GM21423 (cell line): ENCODE results near the gene OOSP1.
"Not testable (repeated sequence)": the region's sequence is repeated elsewhere in the genome, so short reads cannot be mapped to it uniquely, and the experiment has no call there.

Experiments
- ATAC-seq: cut with Tn5 transposase; IDR thresholded peaks from one replicate; pipeline ENCODE4 v1.9.1; 2021; ENCODE audit warnings: mild to moderate bottlenecking, moderate library complexity; ENCODE audit not compliant: unreplicated experiment

OOSP1 gene

DNA sequence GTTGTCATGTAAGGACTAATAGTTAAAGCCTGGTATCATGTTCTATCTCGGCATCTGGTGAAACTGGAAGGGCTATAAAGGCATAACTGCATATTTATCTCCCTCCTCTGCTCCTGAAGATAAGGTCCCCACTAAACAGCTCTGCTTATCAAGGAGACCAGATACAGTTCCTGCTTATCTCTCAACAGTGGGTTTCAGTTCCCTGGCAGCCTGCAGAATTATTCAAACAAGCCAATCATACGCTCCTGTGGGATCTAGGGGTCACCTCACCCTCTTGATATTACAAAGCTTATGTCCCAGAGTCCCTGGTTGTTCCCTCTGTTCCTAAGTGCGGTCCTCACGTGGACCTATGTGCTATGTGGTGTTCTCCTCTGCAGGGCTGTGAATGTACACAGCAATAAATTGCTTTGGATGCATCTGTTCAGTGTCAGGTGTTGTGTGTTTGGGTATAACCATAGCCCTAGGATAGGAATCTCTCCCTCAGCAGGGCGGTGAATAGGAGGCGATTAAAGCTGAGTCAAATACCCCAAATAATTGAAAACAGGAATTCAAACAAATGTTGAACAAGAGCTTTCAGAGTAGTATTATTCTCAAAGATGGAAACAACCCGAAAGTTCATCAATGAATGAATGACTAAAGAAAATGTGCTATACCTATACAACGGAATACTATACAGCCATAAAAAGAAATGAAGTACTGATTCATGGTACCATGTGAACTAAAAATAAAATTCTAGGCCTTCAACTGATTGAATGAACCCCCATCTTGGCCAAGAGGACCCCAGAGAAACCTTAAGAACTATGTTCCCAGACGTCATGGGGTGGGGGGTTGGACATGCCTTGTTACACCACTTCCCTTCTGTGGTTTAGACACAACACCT lies 22.5 kb downstream of the OOSP1 start:
- ATAC-seq = no peak

DNA sequence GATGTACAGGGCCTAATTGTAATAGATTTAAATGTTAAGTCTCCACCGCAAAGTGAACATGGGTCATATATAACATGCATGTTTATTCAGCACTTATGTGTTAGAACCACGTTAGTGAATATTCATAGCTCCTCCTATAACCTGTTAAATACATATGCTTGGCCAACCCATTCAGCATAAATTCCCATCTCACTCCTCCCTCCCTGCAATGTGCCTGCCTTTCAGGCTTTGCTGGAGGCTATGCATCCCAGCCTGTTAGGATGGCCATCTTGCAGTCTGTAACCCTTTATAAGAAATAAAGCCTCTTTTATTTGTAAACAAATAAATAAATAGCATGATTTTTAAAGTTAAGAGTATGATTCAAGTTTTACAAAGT lies 23.9 kb downstream of the OOSP1 start:
- no peak for ATAC-seq

- ATAC-seq = no peak
Measured at GRCh38 chr11:59963733-59964132, 25.5 kb downstream of the OOSP1 start, which contains the start of gene OOSP4A. TSS of gene OOSP4A (plus strand) at chr11:59964033. CDS start at chr11:59964033, 0 bp downstream.

GRCh38 chr11:59965424-59965823 lies 27.2 kb downstream of the OOSP1 start:
- ATAC-seq = no peak

GRCh38 chr11:59966201-59966600 lies 28.0 kb downstream of the OOSP1 start:
- no peak for ATAC-seq

DNA sequence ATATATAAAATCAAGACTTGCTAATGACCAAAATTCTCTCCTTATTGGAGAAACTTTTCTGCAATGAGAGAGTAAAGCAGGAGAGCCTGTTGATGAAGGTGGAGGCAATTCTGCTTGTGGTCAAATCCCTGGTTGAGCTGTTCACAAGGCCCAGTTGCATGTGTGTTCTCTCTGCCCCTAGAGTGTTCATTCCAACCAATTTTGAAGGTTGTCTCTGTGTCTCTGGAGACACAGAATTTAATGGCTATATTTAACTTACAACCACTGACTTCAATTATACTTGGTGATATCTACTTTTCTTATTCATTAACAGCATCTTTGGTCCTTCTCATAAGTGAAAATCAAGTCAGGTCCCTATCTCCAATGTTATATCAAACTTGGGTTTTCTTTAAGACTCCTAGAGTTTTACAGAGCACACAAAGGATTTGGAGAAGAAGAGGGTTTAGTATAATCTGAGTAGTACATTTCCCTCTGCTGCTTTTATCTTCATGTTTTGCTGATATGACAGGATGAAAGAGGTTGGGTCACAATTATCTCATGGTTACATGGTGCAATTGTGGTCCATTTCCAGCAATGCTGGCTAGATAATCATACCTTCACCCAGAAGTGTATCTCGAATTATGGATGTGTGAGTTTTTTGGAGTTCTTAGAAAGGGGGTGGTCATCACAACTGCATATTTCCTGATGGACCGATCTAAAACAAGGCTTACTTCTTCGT lies 29.6 kb downstream of the OOSP1 start:
- no peak for ATAC-seq

GRCh38 chr11:59968395-59968783 lies 30.2 kb downstream of the OOSP1 start:
- no peak for ATAC-seq

DNA sequence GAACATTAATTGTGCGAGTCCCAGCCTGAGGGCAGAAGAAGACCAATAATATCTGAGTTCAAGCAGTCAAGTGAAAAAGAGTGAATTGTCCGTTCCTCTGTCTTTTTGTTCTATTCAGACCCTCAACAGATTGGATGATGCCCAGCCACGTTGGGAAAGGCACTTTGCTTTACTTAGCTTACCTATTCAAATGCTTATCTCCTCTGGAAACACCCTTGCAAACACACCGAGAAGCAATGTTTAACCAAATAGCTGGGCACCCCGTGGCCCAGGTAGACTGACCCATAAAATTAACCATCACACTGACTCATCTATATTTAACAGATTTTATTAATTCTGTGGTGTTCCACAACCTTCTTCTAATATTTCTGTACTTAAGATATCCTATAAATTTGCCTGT lies 34.9 kb downstream of the OOSP1 start:
- ATAC-seq = no peak

DNA sequence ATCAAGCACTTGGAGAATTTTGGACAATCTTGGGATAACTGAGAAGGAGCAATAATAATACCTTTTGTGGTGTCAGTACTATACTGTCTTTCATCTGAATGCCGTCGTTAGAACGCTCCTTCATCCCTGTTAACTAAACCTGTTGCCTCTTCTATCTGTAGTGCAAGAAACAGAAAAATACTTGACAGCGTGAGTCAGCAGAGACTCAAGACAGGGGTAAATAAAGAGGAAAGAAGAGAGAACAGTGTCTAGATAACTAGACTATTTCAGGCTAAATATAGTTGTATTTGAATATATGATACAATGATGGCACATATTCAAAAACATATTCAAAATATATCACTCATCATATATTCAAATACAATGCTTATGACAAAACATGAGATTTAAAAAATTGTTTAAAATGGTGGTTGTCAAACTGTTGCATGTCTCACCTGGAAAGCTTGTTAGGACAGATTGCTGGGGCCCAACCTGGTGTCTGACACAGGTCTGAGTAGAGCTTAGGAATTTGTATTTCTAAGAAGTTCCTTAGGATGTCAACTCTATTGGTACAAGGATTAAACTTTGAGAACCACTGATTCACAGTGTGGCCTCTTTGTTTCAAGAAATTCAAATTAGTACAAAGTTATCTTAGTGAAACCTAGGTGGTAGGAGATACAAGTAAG lies 43.0 kb downstream of the OOSP1 start:
- ATAC-seq = no peak

- not testable (repeated sequence) for ATAC-seq
Measured at GRCh38 chr11:59982037-59982436, 43.8 kb downstream of the OOSP1 start.

- no peak for ATAC-seq
Measured at GRCh38 chr11:59983212-59983611, 45.0 kb downstream of the OOSP1 start.

DNA sequence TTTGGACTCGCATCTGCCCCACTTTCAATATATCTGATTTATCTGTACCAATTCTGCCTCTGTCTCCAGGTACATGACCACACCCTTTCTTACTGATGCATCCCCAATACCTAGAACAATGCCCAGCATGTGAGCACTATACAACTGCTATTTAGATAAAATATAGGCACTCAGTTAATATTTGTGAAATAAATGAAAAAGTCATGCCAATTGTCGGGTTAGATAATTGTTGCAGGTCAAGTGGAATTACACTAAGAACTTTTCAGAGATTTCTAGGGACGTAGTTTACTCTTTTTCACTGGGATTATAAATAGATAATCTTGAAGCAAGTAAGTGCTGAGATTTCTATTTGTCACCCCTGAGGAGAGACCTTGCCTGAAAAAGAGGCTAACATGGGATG lies 46.1 kb downstream of the OOSP1 start:
- no peak for ATAC-seq

DNA sequence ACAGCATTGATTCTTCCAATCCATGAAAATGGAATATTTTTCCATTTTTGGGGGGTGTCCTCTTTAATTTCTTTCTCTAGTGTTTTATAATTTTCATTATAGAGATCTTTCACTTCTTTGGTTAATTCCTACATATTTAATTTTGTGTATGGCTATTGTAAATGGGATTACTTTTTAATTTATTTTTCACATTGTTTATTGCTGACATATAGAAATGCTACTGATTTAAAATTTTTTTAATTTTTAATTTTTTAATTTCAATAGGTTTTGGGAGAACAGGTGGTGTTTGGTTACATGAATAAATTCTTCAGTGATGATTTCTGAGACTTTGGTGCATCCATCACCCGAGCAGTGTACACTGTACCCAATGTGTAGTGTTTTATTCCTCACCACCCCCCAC lies 52.2 kb downstream of the OOSP1 start:
- ATAC-seq = no peak

DNA sequence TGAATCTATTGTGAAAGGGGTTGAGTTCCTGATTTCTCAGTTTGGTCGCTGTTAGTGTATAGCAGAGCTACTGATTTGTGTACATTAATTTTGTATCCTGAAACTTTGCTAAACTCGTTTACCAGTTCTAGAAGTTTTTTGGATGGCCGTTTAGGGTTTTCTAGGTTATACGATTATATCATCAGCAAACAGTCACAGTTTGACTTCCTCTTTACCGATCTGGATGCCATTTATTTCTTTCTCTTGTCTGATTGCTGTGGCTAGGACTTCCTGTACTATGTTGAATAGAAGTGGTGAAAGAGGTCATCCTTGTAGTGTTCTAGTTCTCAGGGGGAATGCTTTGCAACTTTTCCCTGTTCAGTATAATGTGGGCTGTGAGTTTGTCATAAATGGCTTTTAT lies 54.2 kb downstream of the OOSP1 start:
- no peak for ATAC-seq

GRCh38 chr11:59997800-59998199 lies 59.6 kb downstream of the OOSP1 start:
- ATAC-seq = no peak

DNA sequence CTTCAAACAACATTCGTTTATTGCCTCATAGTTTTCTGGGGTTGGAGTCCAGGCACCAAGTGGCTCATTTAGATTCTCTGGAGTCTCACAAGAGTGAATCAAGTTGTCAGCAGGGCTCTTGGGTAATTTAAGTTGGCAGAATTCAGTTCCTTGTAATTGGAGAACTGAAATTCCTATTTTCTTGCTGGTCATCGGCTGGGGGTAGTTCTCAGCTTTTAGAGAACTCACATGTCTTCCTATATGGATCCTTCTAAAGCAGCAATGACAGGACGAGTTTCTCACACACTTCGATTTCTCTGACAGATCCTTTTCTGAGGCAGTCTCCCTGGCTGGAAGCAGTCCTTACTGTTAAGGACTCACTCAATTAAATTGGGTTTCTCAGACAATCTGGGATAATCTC lies 61.5 kb downstream of the OOSP1 start:
- no peak for ATAC-seq

GRCh38 chr11:60003729-60004128 lies 65.5 kb downstream of the OOSP1 start:
- no peak for ATAC-seq

- ATAC-seq = no peak
Measured at GRCh38 chr11:60005360-60005759, 67.1 kb downstream of the OOSP1 start.
